Measurements from ENCODE around the gene SPRYD3.
"Not testable (repeated sequence)": the region's sequence is repeated elsewhere in the genome, so short reads cannot be mapped to it uniquely, and the experiment has no call there.

The SPRYD3 gene

GRCh38 chr12:53101931-53102781 is 23.0 kb upstream of the SPRYD3 start:
- DNase-seq, result no peak

- no peak for DNase-seq
Observed at GRCh38 chr12:53101266-53101665, 22.1 kb upstream of the SPRYD3 start.

- DNase-seq, result no peak
Observed at GRCh38 chr12:53100466-53101151, 21.4 kb upstream of the SPRYD3 start.

GRCh38 chr12:53099071-53099882 is 20.1 kb upstream of the SPRYD3 start:
- DNase-seq, result peak; percentile 89

- no peak for DNase-seq
Observed at GRCh38 chr12:53098354-53098981, 19.3 kb upstream of the SPRYD3 start.

- peak; percentile 53 for DNase-seq
Observed at GRCh38 chr12:53097564-53098353, 18.6 kb upstream of the SPRYD3 start, which contains the start of gene IGFBP6. Gene IGFBP6, plus strand, starts transcription at chr12:53097667. Its CDS starts 51 bp downstream, at chr12:53097718.

- DNase-seq, result no peak
Observed at GRCh38 chr12:53097207-53097563, 18.0 kb upstream of the SPRYD3 start.

- no peak for DNase-seq
Observed at GRCh38 chr12:53096759-53097158, 17.6 kb upstream of the SPRYD3 start.

GRCh38 chr12:53096089-53096741 is 17.0 kb upstream of the SPRYD3 start:
- no peak for DNase-seq

- DNase-seq, result not testable (repeated sequence)
Observed at GRCh38 chr12:53095596-53095895, 16.4 kb upstream of the SPRYD3 start.

GRCh38 chr12:53094796-53095595 is 15.8 kb upstream of the SPRYD3 start:
- not testable (repeated sequence) for DNase-seq

GRCh38 chr12:53094394-53094787 is 15.2 kb upstream of the SPRYD3 start:
- DNase-seq, result no peak

- no peak for DNase-seq
Observed at GRCh38 chr12:53093777-53094393, 14.7 kb upstream of the SPRYD3 start.

GRCh38 chr12:53091756-53092155 is 12.6 kb upstream of the SPRYD3 start:
- DNase-seq, result no peak

- no peak for DNase-seq
Observed at GRCh38 chr12:53090554-53090953, 11.4 kb upstream of the SPRYD3 start.

GRCh38 chr12:53090105-53090504 is 10.9 kb upstream of the SPRYD3 start:
- no peak for DNase-seq

GRCh38 chr12:53086361-53086760 is 7.2 kb upstream of the SPRYD3 start:
- no peak for DNase-seq

- no peak for DNase-seq
Observed at GRCh38 chr12:53082637-53083175, 3.5 kb upstream of the SPRYD3 start.

- peak; percentile 34 for DNase-seq
Observed at GRCh38 chr12:53078425-53079225, 565 bp downstream of the SPRYD3 start.
